GM11168 (cell line): Measurements from ENCODE around the gene ZBTB4.

Source experiments
- in situ Hi-C: fragments of 300-500 bp; cut with MboI; formaldehyde crosslinking; loops from one replicate; pipeline ENCODE4 v1.12.0; 2022; ENCODE audit warnings: low sequenced_read_pairs; ENCODE audit not compliant: unreplicated experiment

ZBTB4 gene

DNA sequence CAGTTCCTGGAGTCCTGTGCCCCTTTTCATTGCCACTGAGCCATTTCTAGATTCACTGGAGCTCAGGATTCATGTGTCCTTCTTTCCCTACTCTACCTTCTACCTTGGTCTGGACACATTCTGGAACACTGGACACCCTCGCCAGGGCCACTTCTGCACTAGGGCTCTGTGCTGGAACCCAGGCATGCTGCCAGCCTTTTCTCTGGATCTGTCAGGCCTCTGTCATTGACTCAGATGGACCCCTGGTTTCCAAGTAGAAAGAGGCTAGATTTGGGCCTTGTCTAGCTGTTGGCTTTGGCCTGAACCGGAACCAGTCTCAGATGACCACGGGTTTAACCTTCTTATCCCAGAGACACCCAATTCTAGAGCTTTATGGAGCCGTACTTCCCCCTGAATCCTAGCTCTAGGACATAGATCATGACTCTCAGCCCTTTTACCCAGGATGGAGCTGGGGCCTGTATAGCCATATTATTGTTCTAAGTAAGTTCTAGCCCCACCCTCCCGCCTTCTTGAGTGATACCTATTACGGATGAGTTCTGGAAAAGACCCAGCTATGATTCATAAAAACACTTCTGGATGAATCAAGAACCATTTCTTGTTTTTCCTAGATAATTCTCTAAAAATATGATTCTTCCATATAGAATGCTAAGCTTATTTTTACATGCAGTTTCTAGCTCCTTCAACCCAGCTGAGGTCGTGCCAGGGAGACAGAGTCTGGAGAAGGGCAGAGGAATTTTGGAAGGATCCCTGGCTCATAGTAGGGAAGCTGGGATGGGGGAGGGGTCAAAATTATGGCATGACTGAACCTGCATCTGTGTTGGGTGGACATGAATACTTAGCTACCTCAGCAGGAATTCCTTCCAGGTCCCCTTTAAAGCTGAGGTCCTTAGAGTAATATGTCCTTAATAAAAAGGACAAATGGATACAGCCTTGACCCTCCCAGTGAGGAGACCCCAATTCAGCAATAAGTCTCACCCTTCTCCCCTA is 35.6 kb downstream of the ZBTB4 start:
- in situ Hi-C loops: no loop called here

DNA sequence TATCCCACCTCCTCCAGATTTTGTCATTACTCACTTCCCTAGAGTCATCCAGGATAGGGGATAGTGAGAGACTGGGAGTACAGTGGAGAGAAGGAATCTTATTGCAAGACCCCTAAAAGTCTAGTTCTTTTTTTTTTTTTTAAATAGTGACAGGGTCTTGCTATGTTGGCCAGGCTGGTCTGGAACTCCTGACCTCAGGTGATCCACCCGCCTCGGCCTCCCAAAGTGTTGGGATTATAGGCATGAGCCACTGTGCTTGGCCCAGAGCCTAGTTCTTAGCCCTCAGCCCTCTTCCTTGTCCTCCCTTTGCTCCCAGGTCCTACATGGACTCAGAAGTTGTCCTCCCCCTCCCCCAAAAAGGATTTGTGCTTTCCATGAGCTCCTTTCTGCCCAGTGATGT is 37.3 kb downstream of the ZBTB4 start:
- in situ Hi-C loops: no loop called here

GRCh38 chr17:7441266-7441665 is 38.2 kb downstream of the ZBTB4 start:
- in situ Hi-C loops: no loop called here

DNA sequence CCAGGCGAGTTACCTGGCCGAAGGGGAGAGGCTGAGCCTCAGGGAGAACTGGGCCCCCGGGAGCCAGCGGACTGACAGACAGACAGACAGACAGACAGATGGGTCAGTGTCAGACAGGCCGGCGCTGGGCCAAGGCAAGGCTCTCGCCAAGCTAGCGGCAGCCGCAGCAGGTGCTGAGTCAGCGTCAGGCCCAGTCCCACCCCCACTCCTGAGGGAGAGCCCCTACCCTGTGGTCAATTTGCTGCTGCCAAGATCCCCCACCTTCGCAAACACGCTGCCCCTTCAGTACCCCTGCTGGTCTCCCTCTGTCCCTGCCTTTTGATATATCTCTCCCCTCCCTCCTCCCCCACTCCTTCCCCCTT is 38.6 kb downstream of the ZBTB4 start:
- in situ Hi-C loops: no loop called here

DNA sequence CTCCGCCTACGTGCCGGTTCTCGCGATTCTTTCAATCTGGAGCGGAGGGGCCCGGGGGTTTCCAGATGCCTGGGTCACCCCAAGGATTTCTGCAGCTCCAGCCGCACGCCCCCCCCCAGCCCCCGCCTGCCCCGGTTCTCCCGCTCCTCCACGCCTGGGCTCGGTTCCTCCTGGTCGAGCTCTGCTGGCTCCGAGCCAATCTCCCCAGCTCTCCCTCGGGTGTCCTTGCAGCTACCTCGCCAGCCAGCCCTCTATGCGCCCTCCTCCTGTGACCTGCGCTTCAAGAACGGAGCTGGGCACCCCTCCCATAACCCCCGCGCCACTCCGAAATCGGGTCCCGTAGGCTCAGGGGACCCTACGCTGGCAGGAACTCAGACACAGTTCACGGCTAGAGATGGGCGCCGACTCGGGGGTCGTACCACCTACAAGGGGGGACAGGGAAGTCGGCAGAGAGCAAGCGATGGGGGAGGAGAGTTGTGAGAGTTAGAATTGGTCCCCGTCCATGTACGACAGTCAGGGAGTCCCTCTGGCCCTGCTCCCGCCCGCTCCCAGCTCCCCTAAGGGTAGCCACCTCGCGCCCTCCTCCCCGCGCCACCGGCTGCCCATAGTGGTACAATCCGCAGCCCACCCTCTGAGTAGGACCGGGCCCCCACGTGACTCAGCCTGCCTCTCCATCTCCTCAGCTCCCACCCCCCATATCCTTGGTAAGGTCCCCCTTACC is 39.2 kb downstream of the ZBTB4 start:
- in situ Hi-C loops: no loop called here

- in situ Hi-C loops: loop anchor here (10.0 kb wide), 1 partner anchor 165 kb away; no protein-coding TSS in a partner anchor
Measured at GRCh38 chr17:7439462-7440112, 39.8 kb downstream of the ZBTB4 start, which contains the start of gene FGF11. Gene FGF11, plus strand, starts transcription at chr17:7439512. Its CDS starts 109 bp downstream, at chr17:7439621.

DNA sequence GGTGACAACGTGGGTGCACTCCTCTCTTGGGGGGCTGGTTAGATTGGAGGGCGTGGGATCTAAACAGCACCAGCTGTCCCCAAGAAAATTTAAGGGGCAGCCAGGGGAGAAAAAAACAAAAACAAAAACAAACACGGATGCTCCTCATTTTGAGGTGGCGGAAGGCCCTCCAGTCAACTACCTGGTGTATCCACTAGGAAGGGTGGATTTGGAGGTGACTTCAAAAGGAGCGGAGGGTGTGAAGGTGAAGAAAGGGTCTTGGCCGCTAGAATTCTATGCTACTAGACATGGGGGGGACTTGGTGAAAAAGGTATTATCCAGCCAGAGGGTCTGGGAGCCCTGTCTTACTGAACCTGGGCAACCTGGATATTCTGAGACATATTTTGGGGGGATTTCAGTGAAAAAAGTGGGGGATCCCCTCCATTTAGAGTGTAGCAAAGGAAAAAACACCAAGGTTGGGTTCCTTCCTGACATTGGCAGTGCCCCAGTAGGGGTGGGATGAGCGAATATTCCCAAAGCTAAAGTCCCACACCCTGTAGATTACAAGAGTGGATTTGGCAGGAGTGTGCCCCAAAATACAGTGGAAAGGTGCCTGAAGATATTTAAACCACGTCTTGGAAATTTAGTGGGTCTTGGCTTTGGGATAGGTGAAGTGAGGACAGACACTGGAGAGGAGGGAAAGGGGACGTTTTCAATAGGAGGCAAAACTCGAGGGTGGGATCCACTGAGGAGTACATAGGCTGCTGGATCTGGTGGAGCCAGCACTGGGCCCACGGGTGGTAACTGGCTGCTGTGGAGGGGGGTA is 40.6 kb downstream of the ZBTB4 start:
- in situ Hi-C loops: loop anchor here (10.0 kb wide), 1 partner anchor 164 kb away; no protein-coding TSS in a partner anchor

- in situ Hi-C loops: loop anchor here (10.0 kb wide), 1 partner anchor 163 kb away; no protein-coding TSS in a partner anchor
Measured at GRCh38 chr17:7437950-7438614, 41.3 kb downstream of the ZBTB4 start.

DNA sequence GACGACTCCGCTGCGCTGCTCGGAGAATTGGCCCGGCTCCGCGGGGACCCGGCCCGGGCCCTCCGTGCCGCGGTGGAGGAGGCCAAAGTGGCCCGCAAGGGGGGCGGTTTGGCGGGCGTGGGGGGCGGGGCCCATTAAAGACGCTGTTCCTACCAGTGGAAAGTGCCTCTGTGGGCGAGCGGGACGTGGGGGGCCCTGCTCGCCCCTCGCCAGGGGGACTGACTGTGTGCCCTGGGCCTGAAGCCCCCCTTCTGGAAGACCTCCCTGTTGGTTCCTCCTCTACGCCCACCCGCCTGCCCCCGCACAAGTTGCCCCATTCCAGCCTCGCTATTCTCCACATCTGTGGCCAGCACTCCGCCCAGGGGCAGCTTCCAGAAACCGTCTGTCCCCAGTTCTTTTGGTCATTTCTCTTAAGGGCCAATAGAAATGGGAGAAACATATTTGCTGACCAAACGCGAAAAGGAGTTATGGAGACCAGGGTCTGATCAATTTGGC is 42.0 kb downstream of the ZBTB4 start:
- in situ Hi-C loops: loop anchor here (10.0 kb wide), 1 partner anchor 163 kb away; no protein-coding TSS in a partner anchor

- in situ Hi-C loops: loop anchor here (10.0 kb wide), 1 partner anchor 162 kb away; no protein-coding TSS in a partner anchor
Measured at GRCh38 chr17:7436556-7437368, 42.7 kb downstream of the ZBTB4 start.

- in situ Hi-C loops: loop anchor here (10.0 kb wide), 1 partner anchor 161 kb away; no protein-coding TSS in a partner anchor
Measured at GRCh38 chr17:7435676-7436555, 43.5 kb downstream of the ZBTB4 start.

GRCh38 chr17:7432296-7432695 is 47.1 kb downstream of the ZBTB4 start:
- in situ Hi-C loops: loop anchor here (10.0 kb wide), 1 partner anchor 157 kb away; no protein-coding TSS in a partner anchor

- in situ Hi-C loops: loop anchor here (10.0 kb wide), 1 partner anchor 156 kb away; no protein-coding TSS in a partner anchor
Measured at GRCh38 chr17:7431231-7431630, 48.2 kb downstream of the ZBTB4 start.

DNA sequence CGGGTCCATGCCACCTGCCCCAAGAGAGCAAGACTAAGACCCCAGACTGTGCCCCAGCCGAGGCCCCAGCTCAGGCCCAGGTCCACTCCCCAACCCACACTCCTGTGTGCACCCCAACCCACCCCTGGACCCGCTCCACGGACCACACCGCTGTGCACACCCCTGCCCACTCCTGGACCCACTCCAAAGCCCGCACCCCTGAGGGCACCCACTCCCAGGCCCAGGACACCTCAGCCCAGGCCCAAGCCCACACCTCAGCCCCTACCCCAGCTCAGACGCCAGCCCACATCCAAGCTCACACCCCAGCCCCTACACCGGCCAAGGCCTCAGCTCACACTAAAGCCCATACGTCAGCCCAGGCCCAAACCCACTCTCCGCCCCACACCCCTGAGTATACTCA is 49.7 kb downstream of the ZBTB4 start:
- in situ Hi-C loops: loop anchor here (10.0 kb wide), 1 partner anchor 155 kb away; no protein-coding TSS in a partner anchor

GRCh38 chr17:7428557-7428956 is 50.9 kb downstream of the ZBTB4 start, which contains the start of gene SPEM3:
Gene SPEM3, plus strand, starts transcription at chr17:7428857. Its CDS starts 46 bp downstream, at chr17:7428903.
- in situ Hi-C loops: no loop called here

GRCh38 chr17:7427549-7427948 is 51.9 kb downstream of the ZBTB4 start:
- in situ Hi-C loops: no loop called here
